Thyroid gland (tissue), 4 donors: ENCODE data around the gene DVL1. TPM values are rescaled to one million over a fixed set of nuclear protein-coding genes. Genes with fewer than 3 reads are reported as not detected.

Experiments
- DNase-seq, 2 donors: peaks; one replicate each; pipeline ENCODE4 v3.0.0-alpha.2; 2019
- H3K27ac ChIP-seq, 3 donors: fragments of 200-600 bp; sonication (generic); 1 replicate in 2 of 3; 2 replicates in 1 of 3; pipeline ENCODE4 v1.5.1; 2016 to 2019; ENCODE audit warnings: mild to moderate bottlenecking in 1 of 3, moderate library complexity in 1 of 3
- H3K27me3 ChIP-seq: fragments of 200-600 bp; sonication (generic); one replicate; pipeline ENCODE4 v1.5.1; 2019
- H3K36me3 ChIP-seq, 2 donors: fragments of 200-600 bp; sonication (generic); one replicate each; pipeline ENCODE4 v1.5.1; 2016 to 2019
- H3K4me1 ChIP-seq, 2 donors: fragments of 200-600 bp; sonication (generic); one replicate each; pipeline ENCODE4 v1.5.1; 2017 to 2019
- H3K4me3 ChIP-seq, 3 donors: fragments of 200-600 bp; sonication (generic); replicated peaks in 1 of 3; 1 replicate in 2 of 3; 2 replicates in 1 of 3; pipeline ENCODE4 v1.5.1; 2016; ENCODE audit warnings: mild to moderate bottlenecking in 1 of 3
- H3K9me3 ChIP-seq: fragments of 200-600 bp; sonication (generic); one replicate; pipeline ENCODE4 v1.5.1; 2017
- POLR2A ChIP-seq, 2 donors: fragments of 450-650 bp; IDR thresholded peaks; one replicate each; pipeline ENCODE4 v1.6.1; 2017; ENCODE audit warnings: antibody characterized with exemption in 2 of 2, mild to moderate bottlenecking in 2 of 2, moderate library complexity in 1 of 2
- WGBS, 2 donors: methylation state at CpG; one replicate each; pipeline ENCODE4 v1.1.5; 2017; 5-methylcytosine and 5-hydroxymethylcytosine counted together
- intact Hi-C: fragments of 100-400 bp; cut with DNase I; formaldehyde crosslinking; loops from one replicate; pipeline ENCODE4 v1.15.1; 2023
- total RNA-seq, 4 donors: library from RNA; depleted of rRNA; stranded (reverse); fragments of >200 nt; gene quantifications; one replicate each; pipeline ENCODE4 v1.2.3, GENCODE V29; 2016
- TF ChIP-seq, protein P1 (sequence below), 6 experiments: fragments of 200-600 bp in 3 of 6; fragments of 450-650 bp in 3 of 6; sonication (generic) in 3 of 6; IDR thresholded peaks; one replicate each; pipeline ENCODE4 v1.5.1; 2016 to 2019; ENCODE audit warnings: antibody characterized with exemption in 6 of 6, mild to moderate bottlenecking in 2 of 6, inconsistent platforms in 1 of 6, moderate library complexity in 1 of 6

The DVL1 gene
- total RNA-seq, 4 donors from 2014 or later, result 46.6 to 79.4 (median 61.7) TPM

DNA sequence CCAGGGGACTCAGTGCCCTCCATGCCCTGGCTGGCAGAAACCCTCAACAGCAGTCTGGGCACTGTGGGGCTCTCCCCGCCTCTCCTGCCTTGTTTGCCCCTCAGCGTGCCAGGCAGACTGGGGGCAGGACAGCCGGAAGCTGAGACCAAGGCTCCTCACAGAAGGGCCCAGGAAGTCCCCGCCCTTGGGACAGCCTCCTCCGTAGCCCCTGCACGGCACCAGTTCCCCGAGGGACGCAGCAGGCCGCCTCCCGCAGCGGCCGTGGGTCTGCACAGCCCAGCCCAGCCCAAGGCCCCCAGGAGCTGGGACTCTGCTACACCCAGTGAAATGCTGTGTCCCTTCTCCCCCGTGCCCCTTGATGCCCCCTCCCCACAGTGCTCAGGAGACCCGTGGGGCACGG, 21.0 kb downstream of the DVL1 start:
- H3K36me3 ChIP-seq, result peaks cover 6 to 12% of the 10 kb centered on the region in 2 donors
- no peak overlapping the region for H3K27ac ChIP-seq
- peaks cover 12 to 28% of the 10 kb centered on the region in 2 donors for H3K4me1 ChIP-seq
- no peak overlapping the region for H3K4me3 ChIP-seq
- DNase-seq, result no peak
- no peaks in the 10 kb centered on the region for H3K27me3 ChIP-seq
- WGBS, 2 donors, result 89% methylated on average over 9 of the region's 15 CpGs; no CpG with 5 or more reads in 1 of the 2 donors
- no peaks in the 10 kb centered on the region for H3K9me3 ChIP-seq
- intact Hi-C loops, result loop anchor here (10.0 kb wide), 1 partner anchor 53 kb away; the partner anchor contains the start of gene UBE2J2
- no peak for TF ChIP-seq POLR2A (IDR thresholded peaks at IDR 0.05)
- TF ChIP-seq, protein P1, sequence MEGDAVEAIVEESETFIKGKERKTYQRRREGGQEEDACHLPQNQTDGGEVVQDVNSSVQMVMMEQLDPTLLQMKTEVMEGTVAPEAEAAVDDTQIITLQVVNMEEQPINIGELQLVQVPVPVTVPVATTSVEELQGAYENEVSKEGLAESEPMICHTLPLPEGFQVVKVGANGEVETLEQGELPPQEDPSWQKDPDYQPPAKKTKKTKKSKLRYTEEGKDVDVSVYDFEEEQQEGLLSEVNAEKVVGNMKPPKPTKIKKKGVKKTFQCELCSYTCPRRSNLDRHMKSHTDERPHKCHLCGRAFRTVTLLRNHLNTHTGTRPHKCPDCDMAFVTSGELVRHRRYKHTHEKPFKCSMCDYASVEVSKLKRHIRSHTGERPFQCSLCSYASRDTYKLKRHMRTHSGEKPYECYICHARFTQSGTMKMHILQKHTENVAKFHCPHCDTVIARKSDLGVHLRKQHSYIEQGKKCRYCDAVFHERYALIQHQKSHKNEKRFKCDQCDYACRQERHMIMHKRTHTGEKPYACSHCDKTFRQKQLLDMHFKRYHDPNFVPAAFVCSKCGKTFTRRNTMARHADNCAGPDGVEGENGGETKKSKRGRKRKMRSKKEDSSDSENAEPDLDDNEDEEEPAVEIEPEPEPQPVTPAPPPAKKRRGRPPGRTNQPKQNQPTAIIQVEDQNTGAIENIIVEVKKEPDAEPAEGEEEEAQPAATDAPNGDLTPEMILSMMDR (IDR thresholded peaks at IDR 0.05), result no peak

DNA sequence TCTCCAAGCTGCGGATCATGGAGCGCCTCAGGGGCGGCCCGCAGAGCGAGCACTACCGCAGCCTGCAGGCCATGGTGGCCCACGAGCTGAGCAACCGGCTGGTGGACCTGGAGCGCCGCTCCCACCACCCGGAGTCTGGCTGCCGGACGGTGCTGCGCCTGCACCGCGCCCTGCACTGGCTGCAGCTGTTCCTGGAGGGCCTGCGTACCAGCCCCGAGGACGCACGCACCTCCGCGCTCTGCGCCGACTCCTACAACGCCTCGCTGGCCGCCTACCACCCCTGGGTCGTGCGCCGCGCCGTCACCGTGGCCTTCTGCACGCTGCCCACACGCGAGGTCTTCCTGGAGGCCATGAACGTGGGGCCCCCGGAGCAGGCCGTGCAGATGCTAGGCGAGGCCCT, 21.9 kb downstream of the DVL1 start:
- 90 to 98% methylated on average over 18 to 20 of the region's 40 CpGs for WGBS, 2 donors

DNA sequence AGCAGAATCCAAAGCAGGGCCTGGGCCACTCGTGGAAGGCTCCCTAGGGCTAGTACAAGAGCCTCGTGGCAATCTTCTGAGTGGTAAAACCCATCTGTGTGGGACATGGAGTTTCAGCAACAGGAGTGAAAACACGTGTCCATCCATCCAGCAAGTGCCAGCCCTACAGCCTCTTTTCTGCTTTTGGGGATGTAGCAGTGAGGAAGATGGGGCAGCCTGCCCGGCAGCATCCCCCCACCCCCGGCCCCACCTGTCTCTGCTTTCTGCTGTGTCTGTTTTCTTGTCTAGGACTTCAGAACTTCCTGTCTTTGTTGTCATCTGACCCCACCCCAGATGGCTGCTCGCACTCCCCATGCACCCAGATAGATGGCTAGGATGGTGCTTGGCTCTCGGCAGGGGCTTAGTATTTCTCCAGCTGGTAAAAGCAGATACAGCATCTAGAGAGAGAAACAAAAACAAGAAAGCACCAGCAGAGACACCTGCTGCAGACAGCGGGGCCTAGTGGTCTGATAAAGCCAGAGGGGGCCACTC, 23.1 kb downstream of the DVL1 start:
- H3K4me1 ChIP-seq, result peaks cover 12 to 41% of the 10 kb centered on the region in 2 donors
- peak overlapping the region in 1 of 3 donors; percentile 98 for H3K4me3 ChIP-seq
- no peaks in the 10 kb centered on the region for H3K27me3 ChIP-seq
- peak overlapping the region in 1 of 3 donors; percentile 76 for H3K27ac ChIP-seq
- intact Hi-C loops, result loop anchor here (2.0 to 10.0 kb wide), 2 partner anchors 21 to 51 kb away; partner anchors contain the start of gene UBE2J2
- WGBS, 2 donors, result 56 to 67% methylated on average over 8 of the region's 8 CpGs
- no peaks in the 10 kb centered on the region for H3K9me3 ChIP-seq
- TF ChIP-seq, protein P1 (IDR thresholded peaks at IDR 0.05), result no peak
- TF ChIP-seq POLR2A (IDR thresholded peaks at IDR 0.05), result no peak
- H3K36me3 ChIP-seq, result peaks cover 6 to 12% of the 10 kb centered on the region in 2 donors
- no peak for DNase-seq

More for the DNA sequence above, 21.9 kb downstream of the DVL1 start:
- intact Hi-C loops, result loop anchor here (2.0 to 10.0 kb wide), 2 partner anchors 20 to 52 kb away; partner anchors contain the start of gene UBE2J2
- TF ChIP-seq, protein P1 (IDR thresholded peaks at IDR 0.05), result no peak
- TF ChIP-seq POLR2A (IDR thresholded peaks at IDR 0.05), result no peak
- no peaks in the 10 kb centered on the region for H3K27me3 ChIP-seq
- no peaks in the 10 kb centered on the region for H3K9me3 ChIP-seq
- peaks cover 12 to 36% of the 10 kb centered on the region in 2 donors for H3K4me1 ChIP-seq
- peaks cover 6 to 12% of the 10 kb centered on the region in 2 donors for H3K36me3 ChIP-seq
- no peak overlapping the region for H3K27ac ChIP-seq
- H3K4me3 ChIP-seq, result no peak overlapping the region
- no peak for DNase-seq

DNA sequence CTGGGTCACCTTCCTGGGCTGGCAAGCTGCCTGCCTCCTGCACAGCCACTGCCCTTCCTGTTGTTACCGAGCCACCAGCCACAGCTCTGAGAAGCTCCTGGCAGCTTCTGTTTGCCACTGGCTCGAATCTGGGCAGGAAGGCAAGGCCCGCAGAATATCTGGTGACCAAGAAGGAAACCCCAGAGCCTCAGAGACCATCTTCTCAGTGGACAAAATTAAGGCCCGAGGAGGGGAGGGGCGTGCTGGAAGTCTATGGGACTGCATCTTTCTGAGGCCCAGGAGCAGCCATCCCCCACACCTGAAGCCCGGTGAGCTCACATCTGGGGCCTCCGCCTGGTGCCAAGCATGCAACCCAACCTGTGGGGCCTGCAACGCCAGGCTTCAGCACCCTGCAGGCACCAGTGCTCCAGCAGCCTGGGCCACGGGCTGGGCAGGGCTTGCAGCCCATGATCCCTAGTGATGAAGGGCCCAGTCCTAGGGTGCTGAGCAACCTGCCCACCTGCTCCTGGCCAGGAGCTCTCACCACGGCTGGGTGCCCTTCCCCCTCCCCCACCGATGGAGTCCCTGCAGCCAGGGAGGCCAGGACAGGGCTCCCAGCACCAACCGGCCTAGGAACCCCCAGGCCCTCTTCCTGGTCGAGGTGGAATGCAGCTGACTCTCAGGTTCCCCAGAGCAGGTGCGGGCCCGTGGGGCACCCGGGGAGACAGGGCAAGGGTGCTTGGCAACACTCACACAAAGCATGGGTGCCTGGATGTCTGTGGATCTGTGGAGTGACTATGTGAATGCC, 23.7 kb downstream of the DVL1 start:
- H3K9me3 ChIP-seq, result no peaks in the 10 kb centered on the region
- intact Hi-C loops, result loop anchor here (2.0 to 10.0 kb wide), 2 partner anchors 21 to 51 kb away; partner anchors contain the start of gene UBE2J2
- peak overlapping the region; percentile 4 to 98 (median 69) for H3K4me3 ChIP-seq
- H3K36me3 ChIP-seq, result peaks cover 6 to 12% of the 10 kb centered on the region in 2 donors
- H3K27ac ChIP-seq, result peak overlapping the region; percentile 73 to 79 (median 76)
- WGBS, 2 donors, result 28 to 46% methylated on average over 8 to 11 of the region's 16 CpGs
- peak; percentile 55 to 60 for DNase-seq
- TF ChIP-seq, protein P1 (IDR thresholded peaks at IDR 0.05), result no peak
- no peak for TF ChIP-seq POLR2A (IDR thresholded peaks at IDR 0.05)
- no peaks in the 10 kb centered on the region for H3K27me3 ChIP-seq
- H3K4me1 ChIP-seq, result peaks cover 12 to 36% of the 10 kb centered on the region in 2 donors
